Fibroblast of skin of left biceps (primary cell): Measurements from ENCODE around the gene PAFAH1B1.

Source experiments
- DNase-seq, 2 experiments: peaks; one replicate each; pipeline ENCODE4 v3.0.0-alpha.2; 2013; ENCODE audit warnings: low read depth in 2 of 2

The PAFAH1B1 gene

DNA sequence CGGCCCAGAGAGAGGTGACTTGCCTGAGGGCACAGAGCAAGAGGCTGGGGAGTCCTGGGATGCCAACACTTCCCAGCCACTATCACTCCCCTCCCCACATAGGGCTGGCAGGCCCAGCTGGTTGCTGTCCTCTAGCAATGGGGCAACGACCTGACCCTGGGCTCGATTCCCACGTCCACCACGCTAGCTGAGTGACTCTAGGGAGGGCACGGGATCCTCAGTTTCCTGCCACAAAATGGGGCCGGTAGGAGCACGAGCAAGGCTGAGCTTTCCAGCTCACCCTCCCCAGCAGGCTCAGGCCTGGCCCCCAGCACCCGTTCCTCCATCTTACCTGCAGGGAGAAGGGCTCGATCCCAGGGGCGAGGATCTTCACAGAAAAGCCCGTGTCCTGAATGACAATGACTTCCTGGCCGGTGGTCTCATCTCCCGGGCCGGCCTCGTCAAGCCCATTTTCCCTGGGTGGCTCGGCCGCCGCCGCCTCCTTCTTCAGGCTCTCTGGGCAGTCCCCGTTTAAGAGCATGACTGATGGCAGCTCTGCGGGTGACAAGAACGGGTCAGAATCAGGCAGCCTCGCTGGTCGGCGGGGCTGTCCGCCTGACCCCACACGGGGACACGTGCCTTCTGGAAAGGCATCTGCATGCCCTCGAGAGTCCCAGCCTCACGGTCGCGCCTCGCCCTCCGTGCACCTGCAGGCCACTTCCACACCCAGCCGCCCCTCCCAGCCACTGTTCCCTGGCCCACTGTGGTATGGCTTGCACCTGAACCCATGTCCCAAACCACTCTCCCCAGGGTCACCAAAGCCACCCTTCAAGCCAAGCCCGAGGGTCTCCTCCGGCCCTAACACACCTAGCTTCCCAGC is 110.8 kb downstream of the PAFAH1B1 start:
- no peak for DNase-seq

DNA sequence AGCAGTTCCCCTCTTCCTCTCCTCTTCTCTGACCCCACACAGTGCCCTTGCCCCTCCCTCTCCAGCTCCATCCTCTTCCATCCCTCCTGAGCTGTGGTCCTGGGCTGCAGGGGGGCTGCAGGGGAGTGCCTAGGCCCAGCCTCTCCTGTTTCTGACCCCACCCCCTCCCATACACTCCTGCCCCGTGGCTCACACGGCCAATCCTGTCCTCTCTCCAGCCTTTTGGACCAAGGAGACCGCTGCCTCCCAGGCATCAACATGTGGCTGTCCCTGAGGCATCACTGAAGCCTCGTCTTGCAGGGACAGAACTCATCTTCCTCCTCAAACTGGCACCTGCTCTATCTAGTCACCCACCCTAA is 111.4 kb downstream of the PAFAH1B1 start:
- DNase-seq, result no peak

- no peak for DNase-seq
These were observed 111.8 kb downstream of the PAFAH1B1 start for GRCh38 chr17:2705263-2705662.

- no peak for DNase-seq
These were observed 112.7 kb downstream of the PAFAH1B1 start for GRCh38 chr17:2705888-2706795.

- no peak for DNase-seq
These were observed 113.6 kb downstream of the PAFAH1B1 start for GRCh38 chr17:2706911-2707510.

GRCh38 chr17:2707721-2708584 is 114.5 kb downstream of the PAFAH1B1 start:
- no peak for DNase-seq

DNA sequence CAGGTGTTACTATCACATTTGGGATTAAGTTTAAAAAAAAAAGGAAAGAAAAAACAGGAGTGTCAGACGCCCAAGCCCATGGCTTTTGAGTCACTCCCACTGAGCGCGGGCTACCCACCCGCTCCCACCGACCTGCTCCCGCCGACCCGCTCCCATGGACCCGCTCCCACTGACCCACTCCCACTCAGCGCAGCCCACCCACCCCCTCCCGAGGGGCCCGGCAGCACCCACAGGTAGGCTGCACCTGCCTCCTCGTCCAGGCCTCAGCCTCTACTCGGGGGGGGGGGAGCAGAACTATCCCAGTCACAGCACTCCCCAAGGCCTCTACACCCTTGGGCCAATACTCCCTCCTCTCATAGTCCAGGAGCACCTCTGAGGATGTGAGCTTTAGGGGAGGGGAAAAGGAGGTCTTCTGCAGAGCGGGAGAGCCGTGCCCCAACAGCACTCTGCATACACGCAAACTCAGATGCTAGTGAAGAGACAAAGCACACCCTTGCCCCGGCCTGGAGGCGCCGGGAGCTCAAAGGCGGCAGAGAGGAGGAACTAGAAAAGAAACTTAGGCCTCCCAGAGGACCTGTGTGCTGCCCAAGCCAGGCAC is 115.2 kb downstream of the PAFAH1B1 start:
- no peak for DNase-seq

DNA sequence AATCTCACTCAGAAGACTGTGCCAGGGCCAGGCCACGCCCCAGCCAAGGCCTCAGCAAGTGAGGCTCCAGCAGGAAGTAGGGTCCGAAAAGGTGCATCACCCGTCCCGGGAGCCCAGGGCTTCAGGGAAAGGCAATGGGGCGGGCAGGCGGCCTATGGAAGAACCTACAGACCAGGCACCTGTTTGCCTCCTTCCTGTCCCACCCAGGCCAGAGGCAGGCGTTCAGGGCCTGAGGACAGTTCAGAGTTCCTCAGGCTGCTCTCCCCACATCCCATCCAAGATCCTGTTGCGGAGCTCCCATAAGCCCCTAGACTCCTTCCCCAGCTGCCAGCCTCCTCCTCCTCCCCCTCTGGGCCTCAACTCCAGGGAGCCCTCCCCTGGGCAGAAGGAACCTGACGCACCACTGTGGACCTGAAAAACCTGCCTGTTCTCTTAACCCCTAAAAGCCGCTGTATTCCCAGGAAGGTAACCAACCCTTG is 115.8 kb downstream of the PAFAH1B1 start:
- DNase-seq, result no peak

GRCh38 chr17:2710071-2710802 is 116.8 kb downstream of the PAFAH1B1 start:
- no peak for DNase-seq

- DNase-seq, result no peak
These were observed 117.6 kb downstream of the PAFAH1B1 start for GRCh38 chr17:2710803-2711607.

DNA sequence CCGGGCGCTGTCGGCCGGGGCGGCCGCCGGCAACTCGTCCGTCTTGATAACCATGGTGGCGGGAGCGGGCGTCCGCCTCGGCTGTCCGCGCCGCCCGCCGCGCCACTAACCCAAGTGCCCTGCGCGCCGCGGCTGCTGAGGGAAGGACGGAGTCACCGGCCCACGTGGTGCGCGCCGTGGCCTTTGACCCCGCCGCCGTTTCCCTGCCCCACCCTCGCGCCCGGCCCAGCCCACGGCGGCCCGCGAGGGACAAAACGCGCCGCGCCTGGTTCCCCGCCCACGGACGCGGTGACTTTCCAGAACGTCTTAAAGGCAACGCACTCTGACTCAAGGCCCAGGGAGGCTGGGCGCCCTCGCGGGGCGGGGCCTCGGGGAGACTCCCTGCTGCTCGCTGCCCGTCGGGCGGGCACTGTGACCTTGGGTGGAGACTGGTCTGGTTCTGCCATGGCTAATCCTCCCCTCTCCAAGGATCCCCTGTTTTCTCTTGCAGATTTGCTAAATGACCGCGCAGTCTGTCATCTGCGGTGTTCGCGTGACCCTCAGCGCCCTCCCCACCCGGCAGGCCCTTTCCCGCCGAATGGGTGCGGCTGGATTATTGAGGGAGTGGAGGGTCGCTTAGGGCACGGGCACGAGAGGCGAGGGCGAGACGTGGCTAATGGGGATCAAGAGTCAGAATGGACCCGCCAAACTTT is 118.3 kb downstream of the PAFAH1B1 start, which contains the start of gene CLUH:
Gene CLUH (minus strand): TSS at position 157 of the 692 bp plus-strand sequence. CDS start 103 bp downstream, at position 54.
- peak; percentile 91 to 93 for DNase-seq

- no peak for DNase-seq
These were observed 119.0 kb downstream of the PAFAH1B1 start for GRCh38 chr17:2712300-2713043.

DNA sequence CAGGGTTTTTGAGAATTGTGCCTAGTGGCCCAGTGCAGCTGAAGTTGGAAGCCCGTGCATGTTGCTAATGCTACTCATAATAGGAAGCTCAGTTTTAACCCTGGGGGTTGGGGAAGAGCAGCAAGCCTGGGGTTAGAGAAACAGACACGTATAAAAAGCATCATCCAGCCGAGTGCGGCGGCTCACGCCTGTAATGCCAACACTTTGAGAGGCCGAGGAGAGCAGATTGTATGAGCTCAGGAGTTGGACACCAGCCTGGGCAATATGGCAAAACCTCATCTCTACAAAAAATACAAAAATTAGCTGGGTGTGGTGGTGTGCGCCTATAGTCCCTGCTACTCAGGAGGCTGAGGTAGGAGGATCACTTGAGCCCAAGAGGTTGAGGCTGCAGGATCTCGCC is 120.4 kb downstream of the PAFAH1B1 start:
- DNase-seq, result no peak

DNA sequence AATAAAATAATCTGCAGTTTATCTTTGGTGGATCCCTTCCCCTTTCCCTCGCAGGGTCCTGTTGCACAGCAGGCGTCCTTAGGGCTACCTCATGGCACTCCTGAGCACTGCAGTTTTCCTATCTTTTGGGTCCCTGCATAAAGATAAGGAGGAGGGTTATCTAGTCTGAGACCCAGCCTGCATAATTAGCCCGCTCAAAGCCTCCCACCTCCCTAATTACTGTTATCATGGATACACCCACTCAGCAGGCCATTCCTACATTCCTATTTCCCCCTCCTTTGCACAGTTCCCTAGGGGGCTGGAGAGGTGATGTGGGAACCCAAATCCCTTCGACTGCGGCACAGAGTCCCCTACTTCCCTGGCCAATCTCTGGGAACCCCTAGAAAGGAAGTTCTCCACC is 123.2 kb downstream of the PAFAH1B1 start:
- DNase-seq, result no peak

GRCh38 chr17:2718150-2718938 is 124.9 kb downstream of the PAFAH1B1 start:
- no peak for DNase-seq

DNA sequence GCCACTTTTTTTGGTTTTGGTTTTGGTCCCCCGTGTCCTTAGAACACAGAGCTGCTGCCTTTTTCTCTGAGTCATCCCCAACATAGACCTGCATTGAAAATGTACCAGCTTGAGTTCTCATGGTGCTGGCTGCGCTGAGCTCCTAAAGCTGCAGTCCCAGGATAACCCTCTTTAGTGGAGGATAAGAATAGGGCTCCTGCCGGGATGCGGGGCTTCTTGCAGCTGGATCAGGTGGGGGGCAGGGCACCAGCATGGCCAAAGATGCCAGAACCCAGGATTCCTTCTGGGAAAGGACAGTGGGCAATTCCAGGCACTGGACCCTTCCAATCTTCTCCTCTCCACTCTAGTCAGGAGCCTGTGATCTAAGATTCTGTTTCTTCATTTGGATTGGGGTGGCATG is 126.4 kb downstream of the PAFAH1B1 start:
- DNase-seq, result no peak

- no peak for DNase-seq
These were observed 128.1 kb downstream of the PAFAH1B1 start for GRCh38 chr17:2721603-2722002.
